Measurements from ENCODE around the gene SSBP3.

GRCh38 chr1:54315099-54315498 is 91.1 kb downstream of the SSBP3 start:
- no peak for TF ChIP-seq CTCF (IDR thresholded peaks at IDR 0.05; ENCODE audit: low read depth, low read length, missing input control)
- no peak for TF ChIP-seq RAD21 (IDR thresholded peaks at IDR 0.05)
- no peak for TF ChIP-seq TAF1 (conservative IDR thresholded peaks at IDR 0.05)
- TF ChIP-seq YY1 (IDR thresholded peaks at IDR 0.05): no peak

Data from liver (tissue), 3 donors.